Stimulated activated naive CD8-positive, alpha-beta T cell treated with anti-CD3 and anti-CD28 coated beads, Interleukin-15, Interleukin-2, amounts not matched to agents 100 U/mL and 50 U/mL, for 24 hours (primary cell): ENCODE data around the gene TMEM17.

Experiments used
- ATAC-seq: fragments of 150-1000 bp; cut with Tn5 transposase; one replicate; pipeline ENCODE4 v1.10.0; 2021
- DNase-seq: peaks from one replicate; pipeline ENCODE4 v3.0.0; 2021

Gene TMEM17

DNA sequence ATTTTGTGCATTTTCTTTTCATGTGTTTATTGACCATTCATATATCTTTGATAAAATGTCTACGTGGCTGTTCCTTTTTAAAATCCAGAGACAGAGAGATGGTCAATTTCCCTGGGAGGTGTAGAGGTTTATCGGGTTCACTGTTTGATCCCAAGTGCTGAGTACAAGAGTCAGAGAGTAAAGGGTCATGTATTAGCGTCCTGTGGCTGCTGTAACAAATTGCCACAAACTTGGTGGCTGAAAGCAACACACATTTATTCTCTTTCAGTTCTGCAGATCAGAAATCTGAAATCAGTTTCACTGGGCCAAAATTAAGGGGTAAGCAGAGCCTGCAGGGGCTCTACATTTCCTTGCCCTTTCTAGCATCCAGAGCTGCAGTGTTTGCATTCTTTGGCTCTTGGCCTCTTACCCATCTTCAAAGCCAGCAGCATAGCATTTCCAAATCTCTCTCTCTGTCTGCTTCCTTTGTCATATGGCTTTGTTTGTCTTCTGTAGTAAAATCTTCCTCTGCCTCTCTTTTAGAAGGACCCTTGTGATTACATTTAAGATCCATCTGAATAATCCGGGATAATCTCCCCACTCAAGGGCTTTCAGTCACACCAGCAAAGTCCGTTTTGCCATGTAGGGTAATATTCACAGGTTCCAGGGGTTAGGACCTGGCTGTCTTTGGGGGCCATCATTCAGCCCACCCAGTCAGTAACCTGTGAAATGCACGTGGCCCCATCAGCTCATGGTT, 49.9 kb downstream of the TMEM17 start:
- ATAC-seq (no peak), DNase-seq (no peak)

DNA sequence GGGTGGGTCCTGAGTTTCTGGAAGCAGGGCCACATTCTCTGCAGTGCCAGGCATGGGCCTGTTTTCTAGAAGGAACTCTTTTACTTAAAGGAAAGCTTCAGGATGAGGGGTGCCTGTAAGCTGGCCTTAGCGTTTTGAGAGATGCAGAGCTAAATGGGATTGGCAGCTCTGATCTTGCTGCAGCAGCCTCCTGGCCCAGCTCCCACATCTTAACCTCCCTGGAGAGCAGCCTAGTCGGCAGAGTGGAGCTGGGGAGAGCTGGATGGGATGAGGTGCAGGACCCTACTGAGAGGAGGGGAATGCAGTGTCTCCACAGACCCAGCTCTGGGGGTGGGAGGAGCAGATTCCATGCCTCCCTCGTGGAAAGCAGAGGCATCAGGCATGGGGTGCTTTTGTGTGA, 52.0 kb downstream of the TMEM17 start:
- ATAC-seq (no peak), DNase-seq (no peak)

DNA sequence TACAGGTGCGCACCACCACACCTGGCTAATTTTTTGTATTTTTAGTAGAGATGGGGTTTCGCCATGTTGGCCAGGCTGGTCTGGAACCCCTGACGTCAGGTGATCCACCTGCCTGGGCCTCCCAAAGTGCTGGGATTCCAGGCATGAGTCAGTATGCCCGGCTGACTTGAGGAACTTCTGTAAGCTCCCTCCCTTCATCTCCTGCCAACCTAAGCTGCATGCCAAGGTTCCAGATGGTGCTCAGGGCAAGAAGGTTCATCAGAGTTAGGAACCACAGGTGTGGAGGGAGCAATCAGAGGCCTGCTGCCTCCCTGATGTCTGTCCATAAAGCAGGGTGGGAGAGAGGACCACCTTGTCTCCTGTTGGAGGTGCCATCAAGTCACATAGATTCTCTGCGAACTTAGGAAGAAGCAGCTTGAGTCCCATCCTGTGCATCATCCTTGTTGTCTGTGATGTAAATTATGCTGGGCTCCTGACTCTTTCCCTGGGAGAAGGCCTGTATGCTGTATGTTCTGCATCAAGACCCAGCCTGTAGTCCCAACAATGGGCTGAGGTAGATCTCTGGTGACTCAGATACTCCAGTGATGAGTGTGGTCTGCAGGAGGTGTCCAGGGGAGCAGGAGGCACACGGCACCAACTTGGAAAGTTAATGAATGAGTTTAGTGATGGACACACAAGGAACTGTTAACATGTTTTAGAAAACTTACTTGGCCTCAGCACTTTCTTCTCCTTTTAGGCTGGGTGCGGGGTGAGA, 53.1 kb downstream of the TMEM17 start:
- DNase-seq, result no peak

DNA sequence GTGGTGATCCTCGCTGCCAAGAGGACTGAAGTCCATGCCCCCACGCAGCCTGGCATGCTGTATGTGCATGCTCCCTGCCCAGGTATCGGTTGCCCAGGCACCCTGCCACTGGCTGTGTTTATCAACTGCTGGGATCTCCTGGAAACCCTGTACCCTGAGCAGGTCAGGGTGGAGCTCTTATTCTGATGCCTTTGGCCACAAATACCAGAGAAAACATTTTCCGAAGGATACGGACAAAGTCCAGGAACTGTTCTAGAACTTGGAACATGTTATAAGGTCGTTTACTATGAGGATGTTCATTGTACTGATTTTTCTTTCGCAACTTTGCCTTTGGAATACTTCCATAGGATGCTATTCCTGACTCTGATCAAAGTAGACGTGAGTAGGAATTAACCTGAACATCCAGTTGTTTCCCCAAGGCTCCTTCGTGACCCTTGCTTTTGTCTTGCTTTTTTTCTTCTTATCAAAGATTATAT, 55.2 kb downstream of the TMEM17 start:
- ATAC-seq (no peak), DNase-seq (no peak)

More for the DNA sequence above, 53.1 kb downstream of the TMEM17 start:
- ATAC-seq, result no peak
